Measurements from ENCODE around the gene OR1I1.

Gene OR1I1

DNA sequence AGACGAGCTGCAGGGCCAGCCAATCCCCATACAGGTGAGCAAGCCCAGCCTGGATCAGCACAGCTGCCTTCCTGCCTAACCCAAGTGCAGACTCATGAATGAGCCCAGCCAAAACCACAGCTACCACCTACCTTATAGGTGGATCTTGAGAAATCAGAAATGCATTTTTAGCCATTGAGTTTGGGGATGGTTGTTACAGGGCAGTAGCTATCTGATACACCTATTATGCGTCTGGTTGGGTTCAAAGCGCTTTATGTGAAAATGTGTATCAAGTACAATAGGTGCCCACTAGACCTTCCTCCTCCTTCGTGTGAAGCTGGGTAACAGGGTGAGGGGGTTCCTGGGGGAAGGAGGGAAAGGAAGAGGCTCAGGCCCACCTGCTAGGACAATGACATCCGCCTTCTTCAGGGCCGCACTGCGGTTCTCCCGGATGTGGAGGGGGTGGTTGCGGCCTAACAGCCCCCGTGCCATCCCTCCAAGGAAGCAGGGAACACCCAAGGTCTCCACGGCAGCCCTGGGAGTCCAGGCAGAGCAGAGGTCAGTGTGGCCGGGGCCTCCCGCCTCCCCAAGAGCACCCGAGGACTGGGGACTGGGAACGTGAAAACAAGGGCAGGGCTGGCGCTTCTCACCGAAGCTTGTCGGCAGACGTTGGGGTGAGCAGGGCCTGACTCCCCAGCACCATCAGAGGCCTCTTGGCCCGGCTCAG lies 36.9 kb downstream of the OR1I1 start:
- no peak for DNase-seq (ENCODE audit: low read depth in 2 of 2)

DNA sequence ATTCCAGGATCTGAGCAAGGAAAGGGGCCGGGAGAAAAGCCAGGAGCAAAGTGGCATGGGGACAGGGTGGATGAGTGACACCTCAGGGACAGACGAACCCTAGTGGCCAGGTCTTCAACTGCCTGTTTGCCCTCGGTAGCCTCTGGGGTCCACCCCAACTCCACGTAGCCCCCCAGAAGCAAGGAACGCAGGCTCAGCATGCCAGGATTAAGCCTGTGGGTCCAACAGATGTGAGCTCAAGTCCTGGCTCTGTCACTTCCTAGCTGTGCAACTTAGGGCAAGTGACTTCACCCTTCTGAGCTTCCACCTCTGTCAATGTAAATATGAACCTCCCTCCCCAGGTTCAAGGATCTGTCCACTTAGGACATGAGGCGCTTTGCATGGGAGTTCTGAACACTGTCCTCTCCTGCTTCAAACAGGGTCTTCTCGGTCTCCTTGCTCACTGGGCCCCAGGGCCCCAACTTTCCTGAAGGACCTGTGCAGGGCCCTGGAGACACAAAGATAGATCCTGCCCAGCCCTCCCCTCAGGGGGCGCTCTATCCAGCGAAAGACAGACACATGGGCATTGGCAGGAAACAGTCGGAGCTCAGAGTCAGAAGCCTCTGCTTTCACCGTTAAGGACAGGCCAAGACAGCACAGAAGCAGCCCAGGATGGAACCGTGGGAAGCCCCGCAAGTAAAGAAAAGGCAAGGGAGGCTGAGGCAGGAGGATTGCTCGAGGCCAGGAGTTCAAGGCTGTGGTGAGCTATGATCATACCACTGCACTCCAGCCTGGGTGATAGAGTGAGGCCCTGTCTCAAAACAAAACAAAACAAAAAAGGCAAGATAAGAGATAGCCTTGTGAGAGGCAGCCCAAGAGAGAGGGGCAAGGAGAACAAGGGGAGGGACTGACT lies 38.4 kb downstream of the OR1I1 start:
- no peak for DNase-seq (ENCODE audit: low read depth in 2 of 2)

DNA sequence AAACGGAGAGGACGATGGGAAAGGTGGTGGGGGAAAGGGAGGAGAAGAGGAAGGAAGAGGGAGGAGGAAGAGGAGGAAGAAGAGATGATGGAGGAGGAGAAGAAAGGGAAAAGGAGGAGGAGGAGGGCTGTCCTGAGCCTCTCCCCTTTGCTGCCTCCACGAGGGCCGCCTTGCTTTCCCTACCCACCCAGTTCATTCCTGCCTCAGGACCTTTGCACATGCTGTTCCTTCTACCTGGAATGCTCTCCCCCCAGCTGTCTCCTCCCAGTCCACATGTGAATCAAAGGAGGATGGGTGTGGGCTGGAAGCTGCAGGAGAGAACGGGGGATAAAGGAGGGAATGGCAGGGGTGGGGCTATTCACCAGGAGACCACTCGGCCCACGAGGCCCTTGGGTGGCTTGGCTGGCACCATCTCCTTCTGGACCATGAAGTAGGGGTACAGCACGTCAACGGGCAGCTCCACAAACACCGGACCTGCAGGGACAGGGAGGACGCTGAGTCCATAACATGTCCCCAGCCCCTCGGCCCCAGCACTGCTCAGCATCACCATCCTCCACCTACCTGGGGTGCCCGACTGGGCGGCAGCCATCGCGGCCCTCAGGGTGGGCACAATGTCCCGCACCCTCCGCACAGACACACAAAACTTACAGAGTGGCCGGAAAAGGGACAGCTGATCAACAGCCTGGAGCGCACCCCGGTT lies 40.5 kb downstream of the OR1I1 start:
- DNase-seq (ENCODE audit: low read depth in 2 of 2): no peak

DNA sequence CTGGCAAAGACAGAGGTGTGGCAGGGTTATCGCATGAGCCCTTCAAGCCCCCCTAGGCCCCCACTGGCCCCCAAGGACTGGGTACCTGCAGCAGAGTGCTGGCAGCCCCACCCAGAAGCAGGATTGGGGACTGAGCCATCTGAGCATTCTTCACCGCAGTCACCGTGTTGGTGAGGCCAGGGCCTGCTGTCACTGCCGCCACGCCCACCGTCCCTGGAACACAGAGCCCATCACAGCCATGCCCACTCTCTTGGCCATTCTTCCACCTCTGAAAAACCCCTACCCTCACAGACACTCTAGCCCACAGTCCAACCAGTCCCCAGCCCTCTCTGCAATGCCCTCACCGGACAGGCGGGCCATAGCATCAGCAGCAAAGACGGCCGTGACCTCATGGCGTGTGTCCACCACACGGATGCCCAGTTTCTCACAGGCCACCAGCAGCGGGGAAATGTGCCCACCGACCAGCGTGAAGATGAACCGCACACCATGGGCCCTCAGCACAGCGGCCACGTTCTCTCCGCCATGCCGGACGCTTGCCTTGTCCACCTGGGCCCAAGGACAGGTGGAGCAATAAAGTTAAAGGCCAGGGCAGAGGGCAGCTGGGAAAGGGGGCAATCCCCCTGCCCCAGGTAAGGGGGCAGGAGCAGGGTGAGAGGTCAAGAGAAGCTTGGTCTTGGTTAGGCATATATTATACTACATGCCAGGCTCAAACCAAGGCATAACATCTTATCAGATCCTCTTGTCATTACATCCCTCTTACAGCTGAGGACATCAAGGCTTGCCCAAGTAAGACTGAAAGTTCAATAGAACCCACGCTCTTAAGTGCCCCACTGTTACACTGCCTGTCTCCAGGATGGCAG lies 41.2 kb downstream of the OR1I1 start:
- no peak for DNase-seq (ENCODE audit: low read depth in 2 of 2)

DNA sequence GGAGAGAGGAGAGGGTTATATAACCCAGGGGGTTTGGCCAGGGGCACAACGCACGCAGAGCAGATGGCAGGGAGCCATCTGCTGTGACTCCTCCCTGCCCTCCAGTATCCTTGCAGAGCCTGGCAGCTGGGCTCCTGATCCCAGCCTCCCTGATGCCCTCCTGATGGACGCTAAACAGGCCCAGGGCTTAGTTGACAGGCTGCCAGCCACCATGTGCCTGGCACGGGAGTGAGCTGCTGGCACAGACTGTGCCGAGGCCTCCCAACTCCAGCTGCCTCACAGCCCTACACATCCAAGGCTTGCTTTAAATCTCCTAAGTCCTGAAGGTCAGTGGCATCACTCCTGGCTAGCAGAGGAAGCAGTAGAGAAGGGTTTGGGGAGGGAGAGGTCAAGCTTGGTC lies 41.9 kb downstream of the OR1I1 start:
- no peak for DNase-seq (ENCODE audit: low read depth in 2 of 2)

DNA sequence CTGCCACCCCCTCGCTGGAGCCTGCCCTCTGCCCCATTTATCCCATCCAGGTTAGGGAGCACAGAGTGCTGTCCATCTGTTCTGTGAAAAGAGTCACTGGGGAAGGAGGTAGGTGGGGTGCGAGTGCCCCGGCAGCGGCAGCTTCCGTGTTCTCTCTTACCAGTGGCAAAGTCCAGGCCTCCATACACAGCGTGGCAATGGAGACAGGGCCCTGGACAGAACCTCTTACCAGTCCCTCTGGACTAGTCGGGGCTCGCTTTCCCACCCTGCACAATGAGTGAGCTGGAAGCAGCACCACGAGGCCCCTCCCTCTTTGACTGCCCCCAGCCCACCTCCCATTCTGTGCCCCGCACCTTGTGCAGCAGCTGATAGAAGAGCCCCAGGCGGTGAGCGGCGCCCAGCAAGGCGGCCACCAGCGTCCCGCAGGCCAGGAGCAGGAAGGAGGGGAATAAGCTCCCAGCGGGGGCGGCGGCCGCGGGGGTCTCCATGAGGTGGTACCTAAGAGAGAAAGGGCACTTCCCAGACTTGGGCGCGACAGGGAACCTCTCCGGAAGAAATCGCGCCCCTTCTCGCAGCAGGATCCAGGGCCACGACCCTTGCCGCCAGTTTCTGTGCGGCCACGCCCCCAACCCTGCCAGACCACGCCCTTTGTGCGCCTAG lies 42.7 kb downstream of the OR1I1 start:
- no peak for DNase-seq (ENCODE audit: low read depth in 2 of 2)

DNA sequence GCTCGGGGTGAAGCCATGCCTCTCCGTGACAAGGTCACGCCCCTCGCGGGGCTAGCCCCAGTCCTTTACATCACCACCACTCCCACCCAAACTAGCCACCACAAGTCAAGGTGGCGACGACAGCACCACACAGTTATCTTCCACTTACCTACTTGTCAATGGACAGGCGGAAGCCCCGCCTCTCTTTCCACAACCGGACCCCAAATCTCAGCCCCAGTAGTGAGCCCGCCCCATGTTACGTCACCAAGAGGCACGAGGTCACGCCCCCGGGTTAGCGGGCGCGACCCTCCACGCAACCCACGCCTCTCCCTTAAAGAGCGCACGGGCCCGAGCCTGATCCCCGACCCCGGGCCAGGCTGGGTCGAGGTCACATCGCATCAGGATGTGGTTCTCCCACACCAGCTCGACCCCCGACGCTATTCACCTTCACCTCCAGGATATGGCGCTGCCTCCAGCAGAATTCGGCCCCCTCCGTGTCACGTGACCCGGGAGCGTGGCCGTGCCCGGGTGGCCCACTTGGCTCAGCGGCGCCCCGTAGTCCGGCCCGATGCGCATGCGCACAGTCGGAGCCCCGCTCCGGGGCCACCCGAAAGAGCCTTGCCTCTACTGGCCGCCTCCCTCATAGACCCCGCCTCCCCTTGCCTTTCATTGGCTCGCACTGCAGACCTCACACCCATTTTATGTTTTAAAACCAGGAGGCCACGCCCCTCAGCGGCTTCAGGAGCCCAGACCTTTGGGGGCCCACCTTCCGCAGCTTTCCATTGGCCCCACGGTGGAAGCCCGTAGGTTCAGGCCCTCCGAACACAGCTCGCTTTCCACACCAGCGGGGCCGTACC lies 43.4 kb downstream of the OR1I1 start:
- peak; percentile 94 for DNase-seq (ENCODE audit: low read depth in 2 of 2)

DNA sequence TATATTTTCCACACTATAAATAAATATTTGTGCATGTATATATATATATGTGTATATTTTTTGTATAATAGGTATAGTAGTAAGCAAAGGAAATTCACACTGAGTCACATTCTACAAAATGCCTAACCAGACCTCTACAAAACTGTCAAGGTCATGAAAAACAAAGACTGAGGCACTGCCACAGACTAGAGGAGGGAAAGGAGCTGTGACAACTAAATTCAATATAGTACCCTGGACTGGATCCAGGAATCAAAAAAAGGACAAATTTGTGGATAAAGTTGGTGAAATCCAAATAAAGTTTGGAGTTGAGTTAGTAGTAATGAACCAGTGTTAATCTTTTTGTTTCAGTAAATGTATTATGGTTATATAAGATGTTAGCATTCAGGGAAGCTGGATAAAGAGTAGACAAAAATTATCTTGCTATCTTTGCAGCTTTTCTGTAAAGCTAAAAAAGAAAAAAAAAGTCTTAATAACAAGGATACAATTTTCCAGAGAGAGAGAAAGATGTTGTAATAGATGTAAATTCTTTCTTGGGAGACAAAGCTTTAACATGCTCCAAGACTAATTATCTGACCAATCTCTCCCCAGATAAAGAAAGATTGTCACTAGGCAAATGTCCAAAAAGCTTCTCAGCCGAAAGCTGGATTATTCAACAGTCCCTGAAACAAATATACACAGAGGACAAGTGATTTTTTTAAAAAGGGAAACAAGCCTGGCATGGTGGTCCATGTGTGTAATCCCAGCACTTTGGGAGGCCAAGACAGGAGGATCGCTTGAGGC lies 44.3 kb downstream of the OR1I1 start:
- no peak for DNase-seq (ENCODE audit: low read depth in 2 of 2)

DNA sequence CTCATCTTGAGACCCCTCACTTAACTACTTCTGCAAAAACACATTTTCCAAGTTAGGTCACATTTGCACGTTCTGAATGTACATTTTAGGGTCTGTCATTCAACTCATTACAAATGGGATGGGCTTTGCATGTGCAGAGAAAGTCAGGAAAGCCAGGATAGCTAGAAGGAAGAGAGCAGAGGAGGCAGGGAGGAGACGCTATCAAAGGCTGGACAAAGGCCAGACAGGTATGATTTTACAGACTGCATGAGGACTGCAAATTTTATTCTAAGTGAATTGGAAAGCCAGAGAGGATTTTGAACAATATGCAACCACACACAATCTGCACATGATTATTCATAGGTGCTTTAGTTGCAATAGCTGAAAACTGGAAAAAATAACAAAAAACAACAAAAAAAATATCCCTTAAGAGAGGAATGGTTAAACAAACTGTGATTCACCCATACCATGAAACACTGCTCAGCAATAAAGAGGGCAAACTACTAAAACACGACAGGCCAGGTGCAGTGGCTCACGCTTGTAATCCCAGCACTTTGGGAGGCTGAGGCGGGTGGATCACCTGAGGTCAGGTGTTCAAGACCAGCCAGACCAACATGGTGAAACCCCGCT lies 46.3 kb downstream of the OR1I1 start:
- no peak for DNase-seq (ENCODE audit: low read depth in 2 of 2)

DNA sequence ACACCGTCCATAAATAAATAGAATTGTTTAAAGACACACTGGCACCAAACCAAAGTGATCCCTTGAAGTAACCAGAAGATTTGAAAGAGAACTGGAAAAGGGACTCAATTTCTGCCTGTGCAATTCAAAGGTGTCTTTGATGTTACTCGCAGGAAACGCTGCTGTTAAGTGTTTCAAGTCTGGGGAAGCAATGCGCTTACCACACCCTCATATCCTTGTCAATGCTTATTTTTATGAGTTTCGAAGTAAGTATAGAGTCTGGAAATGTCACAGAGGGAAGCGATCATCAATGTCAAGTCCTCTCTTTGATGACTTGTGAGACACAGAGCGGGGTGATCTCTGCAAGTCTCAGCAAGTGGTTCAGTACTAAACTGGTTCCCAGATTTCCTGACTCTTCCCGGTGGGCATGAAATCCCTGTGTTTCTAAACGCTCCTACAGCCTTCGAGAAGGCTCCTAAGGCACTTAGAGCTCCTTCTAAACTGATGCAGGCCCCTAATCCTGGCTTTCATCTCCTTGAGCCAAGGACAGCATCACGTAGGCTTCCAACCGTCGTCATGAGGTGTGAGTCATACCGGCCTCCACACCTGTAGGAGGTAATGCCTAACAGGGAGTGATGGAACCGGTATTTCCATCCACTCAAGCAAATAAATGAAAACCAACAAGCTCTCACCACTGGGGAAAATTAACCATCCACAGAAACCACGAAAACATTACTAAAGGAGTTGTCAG lies 48.0 kb downstream of the OR1I1 start:
- DNase-seq (ENCODE audit: low read depth in 2 of 2): no peak

DNA sequence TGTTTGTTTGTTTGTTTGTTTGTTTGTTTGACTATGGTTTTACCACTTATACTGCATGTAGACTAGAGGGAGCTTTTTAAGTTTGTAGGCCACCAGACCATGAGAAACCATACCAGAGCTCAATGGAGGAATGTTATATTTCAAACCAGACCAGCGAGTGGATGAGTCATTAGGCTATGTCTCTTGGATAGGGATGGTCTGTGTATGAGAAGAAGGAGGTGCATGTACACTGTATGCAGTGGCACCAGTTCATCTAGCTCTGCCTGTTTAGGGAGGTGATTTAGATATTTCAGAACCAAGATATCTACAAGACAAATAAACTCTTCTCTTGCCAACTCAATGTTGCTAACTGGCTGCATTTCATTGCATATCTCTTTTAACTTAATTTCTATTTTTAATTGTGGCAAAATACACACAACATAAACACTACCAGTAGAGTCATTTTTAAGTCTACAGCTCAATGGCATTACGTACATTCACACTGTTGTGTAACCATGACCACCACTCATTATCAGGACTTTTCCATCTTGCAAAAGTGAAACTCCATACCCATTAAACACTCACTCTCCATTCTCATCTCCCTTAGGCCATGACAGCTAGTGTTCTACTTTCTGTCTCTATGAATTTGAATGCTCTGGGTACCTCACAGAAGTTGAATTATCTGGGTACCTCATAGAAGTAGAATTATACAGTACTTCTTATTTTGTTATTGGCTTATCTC lies 54.4 kb downstream of the OR1I1 start:
- no peak for DNase-seq (ENCODE audit: low read depth in 2 of 2)

DNA sequence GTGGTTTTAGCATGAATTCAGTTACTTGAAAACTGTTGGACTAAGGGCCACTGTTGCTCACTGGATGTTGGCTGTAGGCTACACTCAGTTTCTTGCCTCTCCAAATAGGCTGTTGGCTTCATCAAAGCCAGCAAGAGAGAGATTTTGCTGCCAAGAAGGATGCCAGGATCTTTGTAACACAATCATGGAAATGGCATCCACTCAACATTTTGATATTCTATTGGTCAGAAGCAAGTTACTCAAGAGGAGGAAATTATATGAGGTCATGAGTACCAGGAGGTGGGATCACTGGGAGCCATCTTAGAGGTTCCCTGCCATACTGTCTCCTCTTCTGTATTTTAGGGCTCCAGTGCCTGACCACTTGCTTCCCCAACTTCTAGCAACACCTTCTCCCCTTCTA lies 55.8 kb downstream of the OR1I1 start:
- no peak for DNase-seq (ENCODE audit: low read depth in 2 of 2)

DNA sequence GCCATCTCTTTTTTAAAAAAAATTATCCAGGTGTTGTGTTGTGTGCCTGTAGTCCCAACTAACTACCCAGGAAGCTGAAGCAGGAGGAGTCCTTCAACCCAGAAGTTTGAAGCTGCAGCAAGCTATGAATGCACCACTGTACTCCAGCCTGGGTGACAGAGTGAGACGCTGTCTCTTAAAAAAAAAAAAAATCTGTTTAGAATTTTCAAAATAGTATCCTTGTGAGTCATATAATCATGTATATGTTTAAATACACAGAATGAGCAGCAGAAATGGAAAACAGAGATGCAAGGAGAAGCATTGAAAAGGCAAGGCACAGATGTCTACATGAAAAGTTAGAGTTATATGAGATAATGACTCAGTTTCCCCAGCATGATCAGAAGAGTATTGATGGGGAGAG lies 56.4 kb downstream of the OR1I1 start:
- no peak for DNase-seq (ENCODE audit: low read depth in 2 of 2)

DNA sequence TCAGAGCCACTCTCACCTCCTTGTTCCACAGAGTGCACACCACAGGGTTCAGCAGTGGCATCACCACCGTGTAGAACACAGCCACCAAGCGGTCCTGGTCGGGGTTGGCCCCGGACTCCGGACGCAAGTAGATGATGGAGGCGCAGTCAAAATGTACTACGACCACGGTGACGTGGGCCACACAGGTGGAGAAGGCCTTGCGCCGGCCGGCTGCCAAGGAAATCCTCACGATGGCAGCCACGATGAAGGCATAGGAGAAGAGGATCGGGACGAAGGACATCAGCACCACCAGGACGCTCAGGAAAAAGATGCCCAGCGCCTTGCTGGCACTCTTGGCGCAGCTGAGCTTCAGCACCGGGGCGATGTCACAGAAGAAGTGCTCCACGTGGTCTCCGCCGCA lies 59.1 kb downstream of the OR1I1 start:
- no peak for DNase-seq (ENCODE audit: low read depth in 2 of 2)

DNA sequence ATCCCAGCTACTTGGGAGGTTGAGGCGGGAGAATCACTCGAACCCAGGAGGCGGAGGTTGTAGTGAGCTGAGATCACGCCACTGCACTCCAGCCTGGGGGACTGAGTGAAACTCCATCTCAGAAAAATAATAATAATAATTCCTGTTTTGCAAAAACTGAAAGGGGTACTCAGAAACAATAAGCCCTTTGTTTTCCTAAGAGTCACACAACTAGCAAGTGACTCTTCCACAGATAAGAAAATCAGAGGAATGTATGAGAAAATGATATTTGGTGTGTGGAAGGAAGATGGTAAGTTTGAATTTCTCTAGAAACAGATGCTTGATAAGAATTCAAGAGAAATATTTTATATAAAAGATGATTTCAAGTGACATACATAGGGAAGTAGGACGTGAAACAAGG lies 60.3 kb downstream of the OR1I1 start:
- no peak for DNase-seq (ENCODE audit: low read depth in 2 of 2)

Data from fibroblast of skin of left biceps (primary cell).